SU-DHL-6 (cell line): ENCODE data around the gene PRAMEF11.

ENCODE experiments used
- EZH2phosphoT487 ChIP-seq: fragments of 200-600 bp; sonication (generic), shearing (Covaris generic); conservative IDR thresholded peaks from 2 replicates; pipeline ENCODE4 v1.6.1; 2018; ENCODE audit warnings: mild to moderate bottlenecking, antibody characterized with exemption, low read length, moderate library complexity, mixed read lengths
- TF ChIP-seq, protein P1 (sequence below): fragments of 200-600 bp; sonication (generic); IDR thresholded peaks from one replicate; pipeline ENCODE4 v1.5.1; 2017; ENCODE audit warnings: antibody characterized with exemption, mild to moderate bottlenecking, low read length, moderate library complexity; ENCODE audit not compliant: insufficient read depth, poor library complexity, severe bottlenecking

DNA sequence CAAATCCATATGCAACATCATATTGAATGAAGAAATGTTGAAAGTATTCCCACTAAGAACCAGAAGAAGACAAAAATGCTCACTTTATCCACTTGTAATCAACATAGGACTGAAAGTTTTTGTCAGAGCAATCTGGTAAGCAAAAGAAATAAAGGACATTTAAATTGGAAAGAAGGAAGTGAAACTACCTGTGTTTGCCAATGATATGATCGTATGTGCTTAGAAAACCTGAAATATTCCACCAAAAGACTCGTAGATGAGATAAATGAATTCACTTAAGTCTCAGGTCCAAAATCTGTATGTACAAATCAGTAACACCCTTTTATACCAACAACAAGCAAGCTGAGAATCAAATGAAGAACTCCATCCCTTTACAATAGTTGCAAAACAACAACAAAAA is 31.5 kb downstream of the PRAMEF11 start:
- TF ChIP-seq, protein P1, sequence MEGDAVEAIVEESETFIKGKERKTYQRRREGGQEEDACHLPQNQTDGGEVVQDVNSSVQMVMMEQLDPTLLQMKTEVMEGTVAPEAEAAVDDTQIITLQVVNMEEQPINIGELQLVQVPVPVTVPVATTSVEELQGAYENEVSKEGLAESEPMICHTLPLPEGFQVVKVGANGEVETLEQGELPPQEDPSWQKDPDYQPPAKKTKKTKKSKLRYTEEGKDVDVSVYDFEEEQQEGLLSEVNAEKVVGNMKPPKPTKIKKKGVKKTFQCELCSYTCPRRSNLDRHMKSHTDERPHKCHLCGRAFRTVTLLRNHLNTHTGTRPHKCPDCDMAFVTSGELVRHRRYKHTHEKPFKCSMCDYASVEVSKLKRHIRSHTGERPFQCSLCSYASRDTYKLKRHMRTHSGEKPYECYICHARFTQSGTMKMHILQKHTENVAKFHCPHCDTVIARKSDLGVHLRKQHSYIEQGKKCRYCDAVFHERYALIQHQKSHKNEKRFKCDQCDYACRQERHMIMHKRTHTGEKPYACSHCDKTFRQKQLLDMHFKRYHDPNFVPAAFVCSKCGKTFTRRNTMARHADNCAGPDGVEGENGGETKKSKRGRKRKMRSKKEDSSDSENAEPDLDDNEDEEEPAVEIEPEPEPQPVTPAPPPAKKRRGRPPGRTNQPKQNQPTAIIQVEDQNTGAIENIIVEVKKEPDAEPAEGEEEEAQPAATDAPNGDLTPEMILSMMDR: no peak
- TF ChIP-seq EZH2phosphoT487: no peak
